SK-N-DZ (cell line): ENCODE measurements around the gene SH3RF3.

Source experiments
- DNase-seq: peaks from one replicate; pipeline ENCODE4 v3.0.0-alpha.2; 2015; ENCODE audit warnings: low spot score

SH3RF3 gene

GRCh38 chr2:109408043-109408335 lies 279.0 kb downstream of the SH3RF3 start:
- DNase-seq: no peak

- DNase-seq: no peak
Measured at GRCh38 chr2:109409321-109410038, 280.5 kb downstream of the SH3RF3 start.

- DNase-seq: no peak
Measured at GRCh38 chr2:109410039-109410815, 281.2 kb downstream of the SH3RF3 start.

GRCh38 chr2:109411640-109412325 lies 282.8 kb downstream of the SH3RF3 start:
- no peak for DNase-seq

- no peak for DNase-seq
Measured at GRCh38 chr2:109415581-109416013, 286.6 kb downstream of the SH3RF3 start.

GRCh38 chr2:109417701-109418335 lies 288.8 kb downstream of the SH3RF3 start:
- no peak for DNase-seq

GRCh38 chr2:109418716-109419115 lies 289.7 kb downstream of the SH3RF3 start:
- DNase-seq: no peak

GRCh38 chr2:109419171-109419756 lies 290.3 kb downstream of the SH3RF3 start:
- DNase-seq: no peak

GRCh38 chr2:109419960-109420370 lies 291.0 kb downstream of the SH3RF3 start:
- no peak for DNase-seq

GRCh38 chr2:109421101-109421500 lies 292.1 kb downstream of the SH3RF3 start:
- no peak for DNase-seq

- DNase-seq: no peak
Measured at GRCh38 chr2:109421642-109422041, 292.6 kb downstream of the SH3RF3 start.

- no peak for DNase-seq
Measured at GRCh38 chr2:109422071-109422757, 293.2 kb downstream of the SH3RF3 start.

- no peak for DNase-seq
Measured at GRCh38 chr2:109422758-109423500, 293.9 kb downstream of the SH3RF3 start.

GRCh38 chr2:109423556-109424359 lies 294.8 kb downstream of the SH3RF3 start:
- DNase-seq: no peak

- DNase-seq: no peak
Measured at GRCh38 chr2:109425411-109425810, 296.4 kb downstream of the SH3RF3 start.

GRCh38 chr2:109427661-109428091 lies 298.7 kb downstream of the SH3RF3 start:
- DNase-seq: no peak

- DNase-seq: no peak
Measured at GRCh38 chr2:109428281-109428680, 299.3 kb downstream of the SH3RF3 start.

GRCh38 chr2:109428841-109429566 lies 300.0 kb downstream of the SH3RF3 start:
- no peak for DNase-seq
